Measurements from ENCODE around the gene CA5B. TPM values are rescaled to one million over a fixed set of nuclear protein-coding genes. Genes with fewer than 3 reads are reported as not detected.
A peak's percentile ranks its signal among the peaks of the same experiment; 100 is the strongest.
"Not testable (repeated sequence)": the region's sequence is repeated elsewhere in the genome, so short reads cannot be mapped to it uniquely, and the experiment has no call there.

CA5B gene
- total RNA-seq, 1 experiment from 2014 or later, result 5.4 TPM

GRCh38 chrX:15737190-15737958, 696 bp upstream of the CA5B start:
- H3K27me3 ChIP-seq (ENCODE audit: control insufficient read depth, insufficient read depth, low read length), result peaks cover 11% of the 10 kb centered on the region
- H3K36me3 ChIP-seq (replicated peaks; ENCODE audit: control insufficient read depth, insufficient read depth, low read length), result no peaks in the 10 kb centered on the region
- peak overlapping the region; percentile 28 for H3K4me3 ChIP-seq (ENCODE audit: insufficient read depth, low read depth, low read length)
- DNase-seq, result no peak

- H3K36me3 ChIP-seq (replicated peaks; ENCODE audit: control insufficient read depth, insufficient read depth, low read length), result no peaks in the 10 kb centered on the region
- no peak for DNase-seq
- no peak overlapping the region for H3K4me3 ChIP-seq (ENCODE audit: insufficient read depth, low read depth, low read length)
- H3K27me3 ChIP-seq (ENCODE audit: control insufficient read depth, insufficient read depth, low read length), result peaks cover 11% of the 10 kb centered on the region
Measured at GRCh38 chrX:15739886-15740285, 1.8 kb downstream of the CA5B start.

GRCh38 chrX:15744181-15744867, 6.3 kb downstream of the CA5B start:
- no peak overlapping the region for H3K4me3 ChIP-seq (ENCODE audit: insufficient read depth, low read depth, low read length)
- H3K27me3 ChIP-seq (ENCODE audit: control insufficient read depth, insufficient read depth, low read length), result peaks cover 4% of the 10 kb centered on the region; the same call in 1 of the 2 replicates
- DNase-seq, result no peak
- H3K36me3 ChIP-seq (replicated peaks; ENCODE audit: control insufficient read depth, insufficient read depth, low read length), result no peaks in the 10 kb centered on the region

GRCh38 chrX:15745179-15745578, 7.1 kb downstream of the CA5B start:
- no peak for DNase-seq
- Histone ChIP-seq H3K36me3 (replicated peaks; ENCODE audit: control insufficient read depth, insufficient read depth, low read length) (no peaks in the 10 kb centered on the region), H3K4me3 (ENCODE audit: insufficient read depth, low read depth, low read length) (no peak overlapping the region), H3K27me3 (ENCODE audit: control insufficient read depth, insufficient read depth, low read length) (no peaks in the 10 kb centered on the region)

- not testable (repeated sequence) for H3K27me3 ChIP-seq (ENCODE audit: control insufficient read depth, insufficient read depth, low read length); DNase-seq; H3K4me3 ChIP-seq (ENCODE audit: insufficient read depth, low read depth, low read length)
Measured at GRCh38 chrX:15746651-15747050, 8.6 kb downstream of the CA5B start.

GRCh38 chrX:15747626-15748173, 9.6 kb downstream of the CA5B start:
- H3K4me3 ChIP-seq (ENCODE audit: insufficient read depth, low read depth, low read length), result no peak overlapping the region
- DNase-seq, result no peak
- H3K27me3 ChIP-seq (ENCODE audit: control insufficient read depth, insufficient read depth, low read length), result no peaks in the 10 kb centered on the region
- H3K36me3 ChIP-seq (replicated peaks; ENCODE audit: control insufficient read depth, insufficient read depth, low read length), result no peaks in the 10 kb centered on the region

More at GRCh38 chrX:15746651-15747050, 8.6 kb downstream of the CA5B start:
- H3K36me3 ChIP-seq (replicated peaks; ENCODE audit: control insufficient read depth, insufficient read depth, low read length), result not testable (repeated sequence)

GRCh38 chrX:15748841-15749240, 10.8 kb downstream of the CA5B start:
- no peak overlapping the region for H3K4me3 ChIP-seq (ENCODE audit: insufficient read depth, low read depth, low read length)
- no peaks in the 10 kb centered on the region for H3K27me3 ChIP-seq (ENCODE audit: control insufficient read depth, insufficient read depth, low read length)
- no peak for DNase-seq
- H3K36me3 ChIP-seq (replicated peaks; ENCODE audit: control insufficient read depth, insufficient read depth, low read length), result no peaks in the 10 kb centered on the region

- Histone ChIP-seq H3K4me3 (ENCODE audit: insufficient read depth, low read depth, low read length) (no peak overlapping the region), H3K27me3 (ENCODE audit: control insufficient read depth, insufficient read depth, low read length) (no peaks in the 10 kb centered on the region), H3K36me3 (replicated peaks; ENCODE audit: control insufficient read depth, insufficient read depth, low read length) (no peaks in the 10 kb centered on the region)
- no peak for DNase-seq
Measured at GRCh38 chrX:15749642-15750610, 11.9 kb downstream of the CA5B start.

GRCh38 chrX:15750611-15751154, 12.6 kb downstream of the CA5B start:
- Histone ChIP-seq H3K27me3 (ENCODE audit: control insufficient read depth, insufficient read depth, low read length) (no peaks in the 10 kb centered on the region), H3K36me3 (replicated peaks; ENCODE audit: control insufficient read depth, insufficient read depth, low read length) (no peaks in the 10 kb centered on the region), H3K4me3 (ENCODE audit: insufficient read depth, low read depth, low read length) (no peak overlapping the region)
- no peak for DNase-seq

GRCh38 chrX:15751155-15751819, 13.2 kb downstream of the CA5B start:
- DNase-seq, result no peak
- no peak overlapping the region for H3K4me3 ChIP-seq (ENCODE audit: insufficient read depth, low read depth, low read length)
- no peaks in the 10 kb centered on the region for H3K36me3 ChIP-seq (replicated peaks; ENCODE audit: control insufficient read depth, insufficient read depth, low read length)
- H3K27me3 ChIP-seq (ENCODE audit: control insufficient read depth, insufficient read depth, low read length), result no peaks in the 10 kb centered on the region

GRCh38 chrX:15755091-15755490, 17.0 kb downstream of the CA5B start:
- Histone ChIP-seq H3K27me3 (ENCODE audit: control insufficient read depth, insufficient read depth, low read length) (no peaks in the 10 kb centered on the region), H3K36me3 (replicated peaks; ENCODE audit: control insufficient read depth, insufficient read depth, low read length) (no peaks in the 10 kb centered on the region), H3K4me3 (ENCODE audit: insufficient read depth, low read depth, low read length) (no peak overlapping the region)
- DNase-seq, result no peak

- Histone ChIP-seq H3K4me3 (ENCODE audit: insufficient read depth, low read depth, low read length) (no peak overlapping the region), H3K36me3 (replicated peaks; ENCODE audit: control insufficient read depth, insufficient read depth, low read length) (no peaks in the 10 kb centered on the region), H3K27me3 (ENCODE audit: control insufficient read depth, insufficient read depth, low read length) (no peaks in the 10 kb centered on the region)
- no peak for DNase-seq
Measured at GRCh38 chrX:15758140-15758539, 20.1 kb downstream of the CA5B start.

GRCh38 chrX:15759886-15760285, 21.8 kb downstream of the CA5B start:
- not testable (repeated sequence) for H3K36me3 ChIP-seq (replicated peaks; ENCODE audit: control insufficient read depth, insufficient read depth, low read length); H3K27me3 ChIP-seq (ENCODE audit: control insufficient read depth, insufficient read depth, low read length); DNase-seq; H3K4me3 ChIP-seq (ENCODE audit: insufficient read depth, low read depth, low read length)
